MCF 10A (cell line): ENCODE data around the gene B4GALNT3. TPM values are rescaled to one million over a fixed set of nuclear protein-coding genes. Genes with fewer than 3 reads are reported as not detected.
A peak's percentile ranks its signal among the peaks of the same experiment; 100 is the strongest.
"Not testable (repeated sequence)": the region's sequence is repeated elsewhere in the genome, so short reads cannot be mapped to it uniquely, and the experiment has no call there.

Experiments
- BruUV-seq: library from RNA; stranded (reverse); fragments of 400-500 nt; replicated peaks from 2 replicates; lab custom pipeline; 2021; lab: Mats Ljungman, UMichigan
- CTCF ChIA-PET: fragments of 300-600 bp; sonication (Branson Sonifier 250); formaldehyde crosslinking; extraction: SDS; loops from one replicate; lab custom pipeline; 2021; ENCODE audit warnings: antibody characterized with exemption, inconsistent platforms; lab: Yijun Ruan, JAX
- POLR2A ChIA-PET: fragments of 300-600, 350-650 bp; sonication (Branson Sonifier 250); formaldehyde crosslinking; extraction: SDS; loops from one replicate; lab custom pipeline; 2020; ENCODE audit warnings: antibody characterized with exemption, inconsistent platforms; lab: Yijun Ruan, JAX
- DNase-seq: peaks from one replicate; pipeline ENCODE4 v3.0.0-alpha.2; 2018; ENCODE audit not compliant: unreplicated experiment
- H3K27ac Mint-ChIP-seq: one replicate; pipeline ENCODE4 v1.8.0; 2022; ENCODE audit warnings: mild to moderate bottlenecking, low read depth, mixed read lengths; ENCODE audit not compliant: unreplicated experiment
- H3K27me3 Mint-ChIP-seq: one replicate; pipeline ENCODE4 v1.8.0; 2022; ENCODE audit warnings: mixed read lengths; ENCODE audit not compliant: insufficient read depth, unreplicated experiment
- H3K36me3 Mint-ChIP-seq: one replicate; pipeline ENCODE4 v1.8.0; 2022; ENCODE audit warnings: mild to moderate bottlenecking, moderate library complexity, mixed read lengths; ENCODE audit not compliant: insufficient read depth, unreplicated experiment
- H3K4me1 Mint-ChIP-seq: one replicate; pipeline ENCODE4 v1.8.0; 2022; ENCODE audit warnings: mixed read lengths; ENCODE audit not compliant: insufficient read depth, unreplicated experiment
- H3K4me3 Mint-ChIP-seq: one replicate; pipeline ENCODE4 v1.8.0; 2022; ENCODE audit warnings: mild to moderate bottlenecking, moderate library complexity, mixed read lengths; ENCODE audit not compliant: unreplicated experiment
- H3K9me3 Mint-ChIP-seq: one replicate; pipeline ENCODE4 v1.8.0; 2022; ENCODE audit warnings: mixed read lengths; ENCODE audit not compliant: unreplicated experiment
- intact Hi-C: fragments of 100-400 bp; cut with micrococcal nuclease; formaldehyde crosslinking; loops from 2 replicates; pipeline ENCODE4 v1.14.1; 2022
- total RNA-seq: library from RNA; stranded (reverse); gene quantifications from 2 replicates; pipeline ENCODE4 v1.2.3, GENCODE V29; 2022
- TF ChIP-seq, protein P1 (sequence below): fragments of 200-600 bp; IDR thresholded peaks from one replicate; pipeline ENCODE4 v1.8.0; 2022; ENCODE audit warnings: antibody characterized with exemption, mild to moderate bottlenecking; ENCODE audit not compliant: unreplicated experiment

Gene B4GALNT3
- total RNA-seq, 1 experiment from 2014 or later: 0.68 TPM

DNA sequence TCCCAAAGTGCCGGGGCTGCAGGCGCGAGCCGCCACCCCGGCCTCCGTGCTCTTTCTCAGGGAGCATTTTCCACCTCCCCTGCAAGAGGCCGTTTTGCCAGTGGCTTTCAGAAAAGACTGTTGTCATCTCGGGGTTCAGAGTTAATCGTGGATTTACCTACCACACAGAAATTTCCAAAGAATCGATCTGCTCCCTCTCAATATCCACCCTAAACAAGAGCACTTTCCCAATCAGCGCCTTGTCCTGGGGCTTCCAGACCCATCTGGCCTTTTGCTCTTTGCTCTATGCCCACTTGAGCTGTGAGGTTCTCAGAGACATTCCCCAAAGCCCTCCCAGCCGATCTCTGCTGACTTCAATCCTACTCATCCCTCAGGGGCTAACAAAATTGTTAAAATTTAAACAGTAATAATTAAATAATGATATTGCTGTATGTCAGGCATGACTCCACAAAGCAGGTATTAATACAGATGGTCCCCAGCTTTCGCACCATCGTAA is 116.9 kb downstream of the B4GALNT3 start:
- ChIA-PET POLR2A (interaction anchor here (0.6 to 15.3 kb wide), 18 partner anchors 20 to 1015 kb away, joined by 3 to 336 read pairs (median 4); partner anchors contain the start of genes RAD52 and WNK1), CTCF (interaction anchor here (0.7 to 5.6 kb wide), 16 partner anchors 21 to 372 kb away, joined by 3 to 100 read pairs (median 6); partner anchors contain the start of gene WNK1)
- Mint-ChIP-seq H3K4me1 (peaks cover 38% of the 10 kb centered on the region), H3K27ac (no peak overlapping the region), H3K9me3 (no peaks in the 10 kb centered on the region), H3K4me3 (peak overlapping the region; percentile 35), H3K36me3 (peaks cover 7% of the 10 kb centered on the region), H3K27me3 (no peaks in the 10 kb centered on the region)
- no peak for DNase-seq
- BruUV-seq: no TSS peak
- TF ChIP-seq, protein P1, sequence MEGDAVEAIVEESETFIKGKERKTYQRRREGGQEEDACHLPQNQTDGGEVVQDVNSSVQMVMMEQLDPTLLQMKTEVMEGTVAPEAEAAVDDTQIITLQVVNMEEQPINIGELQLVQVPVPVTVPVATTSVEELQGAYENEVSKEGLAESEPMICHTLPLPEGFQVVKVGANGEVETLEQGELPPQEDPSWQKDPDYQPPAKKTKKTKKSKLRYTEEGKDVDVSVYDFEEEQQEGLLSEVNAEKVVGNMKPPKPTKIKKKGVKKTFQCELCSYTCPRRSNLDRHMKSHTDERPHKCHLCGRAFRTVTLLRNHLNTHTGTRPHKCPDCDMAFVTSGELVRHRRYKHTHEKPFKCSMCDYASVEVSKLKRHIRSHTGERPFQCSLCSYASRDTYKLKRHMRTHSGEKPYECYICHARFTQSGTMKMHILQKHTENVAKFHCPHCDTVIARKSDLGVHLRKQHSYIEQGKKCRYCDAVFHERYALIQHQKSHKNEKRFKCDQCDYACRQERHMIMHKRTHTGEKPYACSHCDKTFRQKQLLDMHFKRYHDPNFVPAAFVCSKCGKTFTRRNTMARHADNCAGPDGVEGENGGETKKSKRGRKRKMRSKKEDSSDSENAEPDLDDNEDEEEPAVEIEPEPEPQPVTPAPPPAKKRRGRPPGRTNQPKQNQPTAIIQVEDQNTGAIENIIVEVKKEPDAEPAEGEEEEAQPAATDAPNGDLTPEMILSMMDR: no peak
- intact Hi-C loops: loop anchor here (1.0 to 10.0 kb wide), 3 partner anchors 175 to 538 kb away; no protein-coding TSS in a partner anchor

DNA sequence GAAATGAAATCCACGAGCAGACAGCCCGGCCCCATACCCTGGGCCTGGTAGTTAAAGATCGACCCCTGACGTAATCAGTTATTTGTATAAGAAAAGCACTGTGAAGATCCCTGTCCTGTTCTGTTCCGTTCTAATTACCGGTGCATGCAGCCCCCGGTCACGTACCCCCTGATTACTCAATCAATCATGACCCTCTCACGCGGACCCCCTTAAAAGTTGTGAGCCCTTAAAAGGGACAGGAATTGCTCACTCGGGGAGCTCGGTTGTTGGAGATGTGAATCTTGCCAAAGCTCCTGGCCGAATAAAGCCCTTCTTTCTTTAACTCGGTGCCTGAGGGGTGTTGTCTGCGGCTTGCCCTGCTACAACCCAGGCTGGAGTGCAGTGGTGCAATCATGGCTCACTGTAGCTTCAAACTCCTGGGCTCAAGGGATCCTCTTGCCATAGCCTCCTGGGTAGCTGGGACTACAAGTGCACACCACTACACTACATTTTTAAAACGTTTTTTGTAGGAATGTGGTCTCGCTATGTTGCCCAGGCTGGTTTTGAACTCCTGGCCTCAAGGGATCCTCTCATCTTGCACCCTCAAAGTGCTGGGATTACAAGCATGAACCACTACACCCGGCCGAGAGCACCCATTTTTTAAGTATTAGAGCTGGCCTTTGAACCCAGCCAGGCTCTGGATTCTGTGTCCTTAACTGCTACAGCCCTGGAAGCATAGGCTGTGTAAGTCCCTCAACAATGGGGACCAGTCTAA is 118.4 kb downstream of the B4GALNT3 start:
- H3K4me3 Mint-ChIP-seq, BruUV-seq, H3K9me3 Mint-ChIP-seq, H3K27ac Mint-ChIP-seq, H3K27me3 Mint-ChIP-seq, H3K36me3 Mint-ChIP-seq, DNase-seq: not testable (repeated sequence)
- intact Hi-C loops: loop anchor here (10.0 kb wide), 1 partner anchor 537 kb away; no protein-coding TSS in a partner anchor
- ChIA-PET CTCF (interaction anchor here (5.1 to 5.6 kb wide), 2 partner anchors 174 to 237 kb away, joined by 72 to 100 read pairs; partner anchors contain the start of gene WNK1), POLR2A (interaction anchor here (0.5 to 15.3 kb wide), 7 partner anchors 19 to 236 kb away, joined by 3 to 336 read pairs (median 4); partner anchors contain the start of gene WNK1)
- peaks cover 26% of the 10 kb centered on the region for H3K4me1 Mint-ChIP-seq

DNA sequence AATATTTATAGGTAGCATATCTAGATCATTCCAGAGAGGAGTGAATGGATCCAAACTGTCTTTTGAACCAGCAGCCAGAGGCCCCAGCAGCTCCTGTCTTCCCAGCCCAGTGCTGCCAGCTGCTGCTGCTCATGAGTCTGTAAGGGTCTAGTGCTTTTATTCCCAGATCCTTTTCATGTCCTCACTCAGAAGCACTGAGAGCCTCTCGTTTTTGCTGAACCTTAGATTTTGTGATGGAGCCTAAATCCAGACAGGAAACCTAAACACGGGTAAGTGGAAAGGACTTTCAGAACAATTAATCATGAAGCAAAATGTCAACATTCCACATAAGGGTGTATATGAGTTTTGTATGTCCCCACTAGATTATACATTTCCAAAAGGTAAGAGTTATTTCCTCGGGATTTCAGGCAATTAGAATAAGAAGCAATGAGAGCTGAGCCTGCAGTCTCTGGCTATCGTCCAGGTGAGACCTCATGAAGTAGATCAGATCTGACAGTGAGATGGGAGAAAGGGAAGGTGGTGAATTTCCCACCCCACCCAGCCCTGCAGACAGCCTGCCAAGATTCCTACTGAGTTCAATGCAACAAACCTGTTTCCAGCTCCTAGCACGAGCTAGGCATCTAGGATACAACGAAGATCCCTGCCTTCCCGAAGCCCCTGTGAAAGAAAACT is 119.1 kb downstream of the B4GALNT3 start:
- Mint-ChIP-seq H3K27ac (no peak overlapping the region), H3K4me1 (peaks cover 26% of the 10 kb centered on the region), H3K9me3 (no peaks in the 10 kb centered on the region), H3K27me3 (no peaks in the 10 kb centered on the region), H3K36me3 (no peaks in the 10 kb centered on the region), H3K4me3 (no peak overlapping the region)
- TF ChIP-seq, protein P1: no peak
- intact Hi-C loops: loop anchor here (10.0 kb wide), 1 partner anchor 536 kb away; no protein-coding TSS in a partner anchor
- DNase-seq: no peak
- CTCF ChIA-PET: interaction anchor here (0.7 to 5.6 kb wide), 3 partner anchors 173 to 539 kb away, joined by 3 to 100 read pairs (median 72); partner anchors contain the start of gene WNK1
- POLR2A ChIA-PET: interaction anchor here (0.5 to 15.3 kb wide), 9 partner anchors 19 to 866 kb away, joined by 3 to 336 read pairs (median 4); partner anchors contain the start of gene WNK1
- no TSS peak for BruUV-seq

DNA sequence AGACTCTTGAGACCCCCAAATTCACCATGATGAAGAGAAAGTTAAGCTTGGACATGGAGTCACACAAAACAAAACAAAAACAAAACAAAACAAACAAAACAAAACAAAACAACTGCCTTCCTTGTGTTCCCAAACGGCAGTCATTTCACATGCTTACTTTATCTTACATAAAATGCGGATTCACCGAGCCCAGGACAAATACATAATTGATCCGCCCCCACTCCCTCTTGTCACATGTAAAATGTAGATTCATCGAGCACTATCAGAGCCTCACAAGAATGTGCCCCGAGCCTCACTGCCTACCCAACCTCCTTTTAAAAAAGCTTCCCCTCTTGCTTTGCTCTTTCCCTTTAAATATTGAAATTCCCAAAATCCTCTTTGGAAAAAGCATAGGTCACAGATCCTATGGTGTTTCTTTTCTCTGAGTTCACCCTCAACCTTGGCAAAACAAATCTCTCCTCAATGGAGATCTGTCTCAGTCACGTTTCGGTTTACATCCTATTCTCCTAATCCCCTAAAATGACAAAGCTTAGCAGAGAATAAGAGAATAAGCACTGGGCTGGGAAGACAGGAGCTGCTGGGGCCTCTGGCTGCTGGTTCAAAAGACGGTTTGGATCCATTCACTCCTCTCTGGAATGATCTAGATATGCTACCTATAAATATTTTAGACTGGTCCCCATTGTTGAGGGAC is 119.8 kb downstream of the B4GALNT3 start:
- DNase-seq: no peak
- ChIA-PET CTCF (interaction anchor here (0.6 to 5.6 kb wide), 4 partner anchors 172 to 538 kb away, joined by 3 to 100 read pairs (median 4); partner anchors contain the start of gene WNK1), POLR2A (interaction anchor here (0.6 to 15.3 kb wide), 7 partner anchors 8 to 866 kb away, joined by 3 to 336 read pairs (median 4); partner anchors contain the start of gene WNK1)
- no peak overlapping the region for H3K27ac Mint-ChIP-seq
- no peaks in the 10 kb centered on the region for H3K36me3 Mint-ChIP-seq
- TF ChIP-seq, protein P1: no peak
- H3K9me3 Mint-ChIP-seq: no peaks in the 10 kb centered on the region
- BruUV-seq: no TSS peak
- H3K4me1 Mint-ChIP-seq: peaks cover 26% of the 10 kb centered on the region
- no peak overlapping the region for H3K4me3 Mint-ChIP-seq
- intact Hi-C loops: loop anchor here (10.0 kb wide), 1 partner anchor 535 kb away; no protein-coding TSS in a partner anchor
- H3K27me3 Mint-ChIP-seq: no peaks in the 10 kb centered on the region
